DLD1 (cell line): Measurements from ENCODE around the gene CSF2RB.

Experiments used
- in situ Hi-C: cut with HindIII; loops from 2 replicates; pipeline ENCODE4 v1.10.0; 2017; ENCODE audit warnings: low sequenced_read_pairs

The CSF2RB gene

GRCh38 chr22:36934418-36935312 lies 21.2 kb downstream of the CSF2RB start:
- in situ Hi-C loops: no loop called here

DNA sequence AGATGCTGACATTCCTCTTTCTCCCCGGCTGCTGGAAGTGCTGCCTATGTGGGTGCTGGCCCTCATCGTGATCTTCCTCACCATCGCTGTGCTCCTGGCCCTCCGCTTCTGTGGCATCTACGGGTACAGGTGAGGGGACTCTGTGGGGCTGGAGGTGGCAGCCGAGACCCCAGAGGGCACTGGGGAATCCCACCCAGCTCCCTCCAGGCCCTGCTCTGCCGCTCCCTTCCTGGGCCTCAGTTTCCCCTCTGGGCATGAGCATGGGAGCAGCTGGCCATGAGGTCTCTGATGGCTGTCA lies 21.8 kb downstream of the CSF2RB start:
- in situ Hi-C loops: no loop called here

- in situ Hi-C loops: no loop called here
Measured at GRCh38 chr22:36935694-36936093, 22.3 kb downstream of the CSF2RB start.

GRCh38 chr22:36936362-36937116 lies 23.1 kb downstream of the CSF2RB start:
- in situ Hi-C loops: no loop called here

DNA sequence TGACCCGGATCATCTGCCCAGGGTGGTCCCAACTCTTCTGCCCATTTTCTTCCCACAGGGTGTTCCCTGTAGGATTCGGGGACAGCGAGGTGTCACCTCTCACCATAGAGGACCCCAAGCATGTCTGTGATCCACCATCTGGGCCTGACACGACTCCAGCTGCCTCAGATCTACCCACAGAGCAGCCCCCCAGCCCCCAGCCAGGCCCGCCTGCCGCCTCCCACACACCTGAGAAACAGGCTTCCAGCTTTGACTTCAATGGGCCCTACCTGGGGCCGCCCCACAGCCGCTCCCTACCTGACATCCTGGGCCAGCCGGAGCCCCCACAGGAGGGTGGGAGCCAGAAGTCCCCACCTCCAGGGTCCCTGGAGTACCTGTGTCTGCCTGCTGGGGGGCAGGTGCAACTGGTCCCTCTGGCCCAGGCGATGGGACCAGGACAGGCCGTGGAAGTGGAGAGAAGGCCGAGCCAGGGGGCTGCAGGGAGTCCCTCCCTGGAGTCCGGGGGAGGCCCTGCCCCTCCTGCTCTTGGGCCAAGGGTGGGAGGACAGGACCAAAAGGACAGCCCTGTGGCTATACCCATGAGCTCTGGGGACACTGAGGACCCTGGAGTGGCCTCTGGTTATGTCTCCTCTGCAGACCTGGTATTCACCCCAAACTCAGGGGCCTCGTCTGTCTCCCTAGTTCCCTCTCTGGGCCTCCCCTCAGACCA lies 24.0 kb downstream of the CSF2RB start:
- in situ Hi-C loops: no loop called here

- in situ Hi-C loops: no loop called here
Measured at GRCh38 chr22:36938028-36938425, 24.6 kb downstream of the CSF2RB start.

DNA sequence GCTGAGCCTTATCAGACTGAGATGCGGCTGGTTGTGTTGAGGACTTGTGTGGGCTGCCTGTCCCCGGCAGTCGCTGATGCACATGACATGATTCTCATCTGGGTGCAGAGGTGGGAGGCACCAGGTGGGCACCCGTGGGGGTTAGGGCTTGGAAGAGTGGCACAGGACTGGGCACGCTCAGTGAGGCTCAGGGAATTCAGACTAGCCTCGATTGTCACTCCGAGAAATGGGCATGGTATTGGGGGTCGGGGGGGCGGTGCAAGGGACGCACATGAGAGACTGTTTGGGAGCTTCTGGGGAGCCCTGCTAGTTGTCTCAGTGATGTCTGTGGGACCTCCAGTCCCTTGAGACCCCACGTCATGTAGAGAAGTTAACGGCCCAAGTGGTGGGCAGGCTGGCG lies 25.5 kb downstream of the CSF2RB start:
- in situ Hi-C loops: no loop called here

- in situ Hi-C loops: no loop called here
Measured at GRCh38 chr22:36940676-36941075, 27.2 kb downstream of the CSF2RB start.

- in situ Hi-C loops: no loop called here
Measured at GRCh38 chr22:36942556-36942955, 29.1 kb downstream of the CSF2RB start.

- in situ Hi-C loops: no loop called here
Measured at GRCh38 chr22:36946421-36947158, 33.2 kb downstream of the CSF2RB start.

GRCh38 chr22:36948273-36949225 lies 35.1 kb downstream of the CSF2RB start:
- in situ Hi-C loops: no loop called here

- in situ Hi-C loops: no loop called here
Measured at GRCh38 chr22:36950797-36951590, 37.6 kb downstream of the CSF2RB start.

GRCh38 chr22:36951746-36952145 lies 38.3 kb downstream of the CSF2RB start:
- in situ Hi-C loops: no loop called here

GRCh38 chr22:36953239-36954080 lies 40.0 kb downstream of the CSF2RB start:
- in situ Hi-C loops: no loop called here

DNA sequence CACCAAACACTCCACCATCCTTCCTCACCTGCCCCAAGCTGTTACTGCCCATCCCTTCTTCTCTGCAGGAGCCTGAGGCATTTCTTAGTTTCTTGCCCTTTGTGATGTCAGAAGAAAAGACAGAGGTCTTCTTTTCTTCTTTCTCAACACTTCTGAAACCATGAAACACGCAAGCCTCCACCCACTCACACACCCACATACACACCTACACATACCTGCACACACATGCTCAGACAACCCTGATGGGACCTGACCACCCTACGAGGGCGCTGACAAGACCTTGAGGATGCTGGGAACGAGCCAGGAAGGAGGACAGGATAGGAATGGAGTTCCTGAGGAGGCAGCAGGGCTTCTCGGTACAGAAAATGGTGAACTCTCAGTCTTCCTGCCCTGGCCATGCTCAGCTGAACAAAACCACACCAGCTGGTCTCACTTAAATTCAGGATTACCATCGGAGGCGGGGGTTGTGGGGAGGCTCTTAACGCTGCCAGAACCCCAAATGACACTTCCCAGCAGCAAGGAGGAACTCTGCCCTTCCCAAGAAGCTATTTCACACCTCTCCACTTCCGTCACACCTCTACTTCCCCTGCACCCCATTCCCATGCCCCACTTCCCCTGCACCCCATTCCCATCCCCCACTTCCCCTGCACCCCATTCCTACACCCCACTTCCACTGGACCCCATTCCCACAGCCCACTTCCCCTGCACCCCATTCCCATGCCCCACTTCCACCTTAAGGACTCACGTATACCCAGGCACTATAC lies 41.0 kb downstream of the CSF2RB start:
- in situ Hi-C loops: no loop called here

DNA sequence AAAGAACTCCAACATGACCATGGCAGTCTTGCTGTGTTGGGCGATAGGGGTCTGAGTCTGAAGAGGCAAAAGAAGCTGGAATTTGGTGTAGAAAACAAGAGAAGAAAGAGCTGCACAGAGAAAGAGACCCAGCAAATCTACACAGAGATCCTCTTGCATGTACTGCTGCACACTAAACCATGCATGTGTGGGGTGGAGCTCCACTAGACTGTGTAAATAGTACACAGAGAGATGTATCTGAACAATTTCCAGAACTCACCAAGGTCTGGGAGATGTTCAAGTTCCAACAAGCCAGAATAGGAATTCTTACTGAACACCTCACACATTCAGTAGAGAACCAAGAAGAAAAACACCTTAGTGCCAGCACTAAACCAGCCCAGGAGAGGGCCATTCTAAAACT lies 42.3 kb downstream of the CSF2RB start:
- in situ Hi-C loops: no loop called here

- in situ Hi-C loops: no loop called here
Measured at GRCh38 chr22:36958366-36958765, 44.9 kb downstream of the CSF2RB start.
